Prostate gland (tissue), 2 donors: ENCODE data around the gene HOXA1.

Experiments
- CTCF ChIP-seq, 4 experiments: fragments of 200-600 bp in 2 of 4; fragments of 450-650 bp in 2 of 4; sonication (generic) in 2 of 4; IDR thresholded peaks; 1 replicate in 3 of 4; 2 replicates in 1 of 4; pipeline ENCODE4 v1.5.1; 2016 to 2019; ENCODE audit warnings: antibody characterized with exemption in 4 of 4, mild to moderate bottlenecking in 2 of 4, moderate library complexity in 2 of 4
- POLR2A ChIP-seq: fragments of 450-650 bp; IDR thresholded peaks from one replicate; pipeline ENCODE4 v1.6.1; 2016; ENCODE audit warnings: antibody characterized with exemption, mild to moderate bottlenecking

- TF ChIP-seq CTCF (IDR thresholded peaks at IDR 0.05) (no peak), POLR2A (no peak)
Observed at GRCh38 chr7:27125986-27126394, 30.2 kb upstream of the HOXA1 start.
